Cardiac muscle cell (in vitro differentiated cells and primary cell): ENCODE results near the gene MRPS27. TPM values are rescaled to one million over a fixed set of nuclear protein-coding genes. Genes with fewer than 3 reads are reported as not detected.

Experiments
- DNase-seq, 2 donors: peaks; one replicate each; pipeline versions ENCODE4 v3.0.0 to v3.0.0-alpha.2; 2010 to 2017; ENCODE audit warnings: low read depth in 1 of 2, low spot score in 1 of 2
- H3K27ac ChIP-seq: fragments of 200-600 bp; sonication (generic); 2 replicates; pipeline ENCODE4 v1.5.1; 2016
- H3K27me3 ChIP-seq: fragments of 200-600 bp; sonication (generic); 2 replicates; pipeline ENCODE4 v1.6.0; 2016; ENCODE audit warnings: control low read depth
- H3K36me3 ChIP-seq: fragments of 200-600 bp; sonication (generic); 2 replicates; pipeline ENCODE4 v1.5.1; 2016; ENCODE audit warnings: control low read depth
- H3K4me1 ChIP-seq: fragments of 200-600 bp; sonication (generic); 2 replicates; pipeline ENCODE4 v1.8.1; 2017; ENCODE audit warnings: low read depth, mild to moderate bottlenecking, mixed run types
- H3K4me3 ChIP-seq: fragments of 200-600 bp; sonication (generic); 2 replicates; pipeline ENCODE4 v1.5.1; 2016; ENCODE audit warnings: mild to moderate bottlenecking
- H3K9me3 ChIP-seq: fragments of 200-600 bp; sonication (generic); 2 replicates; pipeline ENCODE4 v1.5.1; 2017; ENCODE audit warnings: low read depth, mild to moderate bottlenecking, control low read depth
- polyA plus RNA-seq: library from polyadenylated mRNA; unstranded; fragments of >200 nt; fragmentation: Nextera tagmentation; extraction: Ambion mirVana; gene quantifications from 2 replicates; pipeline ENCODE4 v1.2.1, GENCODE V29; 2016
- total RNA-seq: library from RNA; depleted of rRNA; stranded (reverse); fragments of >200 nt; gene quantifications from 2 replicates; pipeline ENCODE4 v1.2.3, GENCODE V29; 2016
- TF ChIP-seq, protein P1 (sequence below): IDR thresholded peaks from 2 replicates; pipeline ENCODE4 v1.5.1; 2012; ENCODE audit warnings: low read depth, mild to moderate bottlenecking, low read length

MRPS27 gene
- total and polyA plus RNA-seq, 2 experiments from 2014 or later: 58.1 to 64.1 TPM

DNA sequence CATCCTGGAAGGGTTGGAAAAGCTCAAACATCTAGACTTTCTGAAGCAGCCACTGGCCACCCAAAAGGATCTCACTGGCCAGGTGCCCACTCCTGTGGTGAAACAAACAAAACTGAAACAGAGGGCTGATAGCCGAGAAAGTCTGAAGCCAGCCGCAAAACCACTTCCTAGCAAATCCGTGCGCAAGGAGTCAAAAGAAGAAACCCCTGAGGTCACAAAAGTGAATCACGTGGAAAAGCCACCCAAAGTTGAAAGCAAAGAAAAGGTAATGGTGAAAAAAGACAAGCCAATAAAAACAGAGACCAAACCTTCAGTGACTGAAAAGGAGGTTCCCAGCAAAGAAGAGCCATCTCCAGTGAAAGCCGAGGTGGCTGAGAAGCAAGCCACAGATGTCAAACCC lies 125.2 kb downstream of the MRPS27 start:
- no peak overlapping the region for H3K4me3 ChIP-seq
- TF ChIP-seq, protein P1, sequence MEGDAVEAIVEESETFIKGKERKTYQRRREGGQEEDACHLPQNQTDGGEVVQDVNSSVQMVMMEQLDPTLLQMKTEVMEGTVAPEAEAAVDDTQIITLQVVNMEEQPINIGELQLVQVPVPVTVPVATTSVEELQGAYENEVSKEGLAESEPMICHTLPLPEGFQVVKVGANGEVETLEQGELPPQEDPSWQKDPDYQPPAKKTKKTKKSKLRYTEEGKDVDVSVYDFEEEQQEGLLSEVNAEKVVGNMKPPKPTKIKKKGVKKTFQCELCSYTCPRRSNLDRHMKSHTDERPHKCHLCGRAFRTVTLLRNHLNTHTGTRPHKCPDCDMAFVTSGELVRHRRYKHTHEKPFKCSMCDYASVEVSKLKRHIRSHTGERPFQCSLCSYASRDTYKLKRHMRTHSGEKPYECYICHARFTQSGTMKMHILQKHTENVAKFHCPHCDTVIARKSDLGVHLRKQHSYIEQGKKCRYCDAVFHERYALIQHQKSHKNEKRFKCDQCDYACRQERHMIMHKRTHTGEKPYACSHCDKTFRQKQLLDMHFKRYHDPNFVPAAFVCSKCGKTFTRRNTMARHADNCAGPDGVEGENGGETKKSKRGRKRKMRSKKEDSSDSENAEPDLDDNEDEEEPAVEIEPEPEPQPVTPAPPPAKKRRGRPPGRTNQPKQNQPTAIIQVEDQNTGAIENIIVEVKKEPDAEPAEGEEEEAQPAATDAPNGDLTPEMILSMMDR: no peak
- H3K36me3 ChIP-seq: peaks cover 19% of the 10 kb centered on the region
- H3K27me3 ChIP-seq: no peaks in the 10 kb centered on the region
- H3K4me1 ChIP-seq: no peaks in the 10 kb centered on the region
- H3K27ac ChIP-seq: no peak overlapping the region
- DNase-seq: no peak
- H3K9me3 ChIP-seq: no peaks in the 10 kb centered on the region

DNA sequence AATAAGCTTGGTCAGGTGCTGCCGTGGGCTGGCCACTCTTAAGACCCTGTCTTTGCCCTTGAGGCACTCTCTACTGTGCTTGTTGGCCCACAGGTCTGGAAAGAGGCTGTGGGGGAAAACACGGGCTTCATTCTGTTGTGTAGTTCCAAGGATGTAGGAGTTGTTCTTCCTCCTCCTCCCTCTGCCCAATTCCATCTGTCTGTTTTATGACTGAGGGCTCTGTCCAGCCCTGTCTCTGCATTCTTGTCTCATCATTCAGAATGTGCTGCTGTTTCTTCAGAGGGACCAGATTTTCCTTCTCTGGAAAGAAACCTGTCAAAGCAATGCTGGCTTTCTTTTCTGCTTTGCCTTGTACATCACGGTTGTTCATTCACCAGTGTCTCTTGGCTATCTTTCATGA lies 128.6 kb downstream of the MRPS27 start:
- Histone ChIP-seq H3K27ac (no peak overlapping the region), H3K4me1 (no peaks in the 10 kb centered on the region), H3K36me3 (peaks cover 12% of the 10 kb centered on the region), H3K4me3 (no peak overlapping the region), H3K27me3 (no peaks in the 10 kb centered on the region), H3K9me3 (no peaks in the 10 kb centered on the region)
- TF ChIP-seq, protein P1: no peak
- no peak for DNase-seq

DNA sequence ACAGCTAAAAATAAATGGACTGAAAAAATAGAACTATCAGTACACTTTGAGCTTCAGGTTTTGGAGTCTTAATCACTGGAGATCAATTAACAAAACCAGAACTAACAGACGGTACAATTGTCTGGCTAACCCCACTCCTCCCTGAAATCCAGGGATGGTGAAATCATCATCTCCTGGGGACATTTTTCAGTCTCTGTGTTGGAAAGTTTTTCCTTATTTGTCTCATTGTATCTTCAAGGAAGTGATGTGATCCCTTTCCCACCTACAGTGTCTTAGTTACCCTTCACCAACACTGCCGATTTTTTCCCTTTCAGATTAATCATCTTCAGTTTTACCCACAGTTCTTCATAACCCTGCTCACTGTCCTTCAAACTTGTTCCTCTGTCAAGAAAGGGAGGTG lies 130.9 kb downstream of the MRPS27 start:
- no peaks in the 10 kb centered on the region for H3K4me1 ChIP-seq
- DNase-seq: no peak
- H3K27ac ChIP-seq: no peak overlapping the region
- peaks cover 4% of the 10 kb centered on the region for H3K36me3 ChIP-seq
- no peaks in the 10 kb centered on the region for H3K9me3 ChIP-seq
- H3K27me3 ChIP-seq: no peaks in the 10 kb centered on the region
- H3K4me3 ChIP-seq: no peak overlapping the region
- TF ChIP-seq, protein P1: no peak

DNA sequence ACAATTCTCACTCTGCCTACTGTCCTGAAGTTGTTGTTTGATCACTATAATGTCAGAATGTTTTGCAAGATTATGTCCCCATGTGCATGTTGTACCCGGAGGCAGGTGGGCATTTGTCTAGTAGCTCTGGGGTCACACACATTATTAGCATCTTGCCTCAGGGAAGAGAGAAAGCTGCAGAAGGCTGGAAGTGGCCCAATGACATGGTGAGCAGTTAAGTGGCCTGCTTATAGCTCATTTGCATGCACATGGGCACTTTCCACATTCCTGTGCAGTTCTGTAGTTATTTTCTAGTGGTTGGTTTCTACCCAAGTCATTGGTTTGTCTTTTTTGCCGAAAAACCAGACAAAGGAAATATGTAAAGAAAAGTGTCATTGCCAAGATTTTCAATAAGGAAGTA lies 131.9 kb downstream of the MRPS27 start:
- DNase-seq: no peak
- Histone ChIP-seq H3K27ac (no peak overlapping the region), H3K9me3 (no peaks in the 10 kb centered on the region), H3K4me1 (no peaks in the 10 kb centered on the region), H3K27me3 (no peaks in the 10 kb centered on the region), H3K4me3 (no peak overlapping the region), H3K36me3 (no peaks in the 10 kb centered on the region)
- TF ChIP-seq, protein P1: no peak

DNA sequence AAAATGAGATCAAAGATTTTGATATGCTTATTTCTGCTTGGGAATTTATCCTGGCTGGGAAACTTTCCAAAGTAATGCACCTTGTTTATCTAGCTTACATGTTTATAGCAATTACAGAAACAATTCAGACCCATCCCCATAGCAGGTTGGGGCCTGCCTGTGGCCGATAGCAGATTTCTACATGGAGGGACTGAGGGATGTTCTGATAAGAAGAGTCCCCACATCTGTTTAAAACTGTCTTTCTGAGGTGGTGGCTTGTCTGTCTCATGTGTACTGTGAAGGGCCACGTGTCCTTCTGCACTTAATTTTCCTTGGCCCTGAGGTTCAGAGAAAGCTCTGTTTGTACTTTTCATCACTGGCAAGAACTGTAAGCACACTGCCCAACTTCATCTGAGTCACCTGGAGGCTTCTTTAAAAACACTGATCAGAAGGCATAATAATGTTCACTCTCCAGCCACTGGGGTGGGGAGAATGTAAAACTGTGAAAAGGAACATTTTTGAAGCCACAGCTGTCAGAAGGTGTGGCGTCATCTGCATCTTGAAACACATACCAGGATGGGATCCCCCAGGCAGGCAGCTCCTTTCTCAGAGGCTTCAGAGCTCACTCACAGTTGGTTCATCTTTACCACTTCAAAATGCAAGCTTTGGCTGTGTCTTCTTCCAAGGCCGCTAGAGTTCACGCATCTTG lies 132.5 kb downstream of the MRPS27 start:
- no peaks in the 10 kb centered on the region for H3K4me1 ChIP-seq
- TF ChIP-seq, protein P1: no peak
- H3K36me3 ChIP-seq: no peaks in the 10 kb centered on the region

More for the DNA sequence above, 132.5 kb downstream of the MRPS27 start:
- H3K27ac ChIP-seq: no peak overlapping the region
- no peaks in the 10 kb centered on the region for H3K27me3 ChIP-seq
- no peak overlapping the region for H3K4me3 ChIP-seq
- H3K9me3 ChIP-seq: no peaks in the 10 kb centered on the region
- no peak for DNase-seq
